ENCODE results near the gene MAP4K3. TPM values are rescaled to one million over a fixed set of nuclear protein-coding genes. Genes with fewer than 3 reads are reported as not detected.

Gene MAP4K3
- total and polyA plus RNA-seq, 10 of the 15 experiments (the other 5 are each of a cell fraction or from before 2014, with no cell fraction given) = 0.04 to 0.95 (median 0.21) TPM; not detected in 1

GRCh38 chr2:39476524-39476923 lies 39.4 kb upstream of the MAP4K3 start:
- H3K9me3 ChIP-seq (replicated peaks; ENCODE audit: control insufficient read depth, insufficient read depth, low read length) = peaks cover 4% of the 10 kb centered on the region; the same call in 2 of the 3 replicates
- H3K79me2 ChIP-seq (ENCODE audit: control insufficient read depth, insufficient read depth, low read length) = no peaks in the 10 kb centered on the region
- peak overlapping the region; percentile 68 for H3K4me2 ChIP-seq (ENCODE audit: control insufficient read depth, insufficient read depth)
- no peaks in the 10 kb centered on the region for H3K36me3 ChIP-seq (ENCODE audit: control insufficient read depth in 2 of 2, insufficient read depth in 2 of 2, low read length in 1 of 2)
- H3K4me1 ChIP-seq (ENCODE audit: control insufficient read depth, insufficient read depth, low read length) = peaks cover 12% of the 10 kb centered on the region; the same call in 1 of the 2 replicates
- no peak for DNase-seq (ENCODE audit: low read depth, low spot score)
- BruUV-seq (replicated peaks) = no TSS peak
- CTCF ChIA-PET = interaction anchor here (1.3 kb wide), 1 partner anchor 97 kb away, joined by 4 read pairs; no protein-coding TSS in a partner anchor
- no peaks in the 10 kb centered on the region for H4K20me1 ChIP-seq (ENCODE audit: control insufficient read depth, insufficient read depth)
- intact Hi-C loops (cut with micrococcal nuclease; ENCODE audit: unreplicated experiment) = no loop called here
- in situ Hi-C loops (cut with MboI) = no loop called here
- ATAC-seq = peak; percentile 62
- FAIRE-seq = peak; percentile 84
- peak overlapping the region; percentile 1; the same call in 1 of the 2 replicates for H2AFZ ChIP-seq (ENCODE audit: control insufficient read depth, low read depth, low read length)
- peak overlapping the region; percentile 30; the same call in 1 of the 2 replicates for H3K27ac ChIP-seq (ENCODE audit: control insufficient read depth, insufficient read depth)
- TF ChIP-seq HDAC2 (IDR thresholded peaks at IDR 0.05) = no peak
- POLR2A ChIA-PET = no interaction called here
- WGBS (ENCODE audit: insufficient coverage, insufficient replicate concordance, low lambda C conversion rate, missing lambda C conversion rate) = 6% methylated on average over 4 of the region's 4 CpGs
- RAD21 ChIA-PET (ENCODE audit: unreplicated experiment) = no interaction called here
- no peak overlapping the region for H3K4me3 ChIP-seq
- no peak overlapping the region for H3K9ac ChIP-seq (ENCODE audit: control insufficient read depth, insufficient read depth, low read length)
- SMC1A ChIA-PET (ENCODE audit: uncharacterized antibody, unreplicated experiment) = interaction anchor here (0.9 kb wide), 1 partner anchor 16 kb away, joined by 3 read pairs; no protein-coding TSS in a partner anchor
- H3K27me3 ChIP-seq (replicated peaks in 1 of 2; ENCODE audit: control insufficient read depth in 2 of 2, insufficient read depth in 2 of 2, low read length in 1 of 2) = no peaks in the 10 kb centered on the region

GRCh38 chr2:39475006-39475405 lies 37.9 kb upstream of the MAP4K3 start:
- CTCF ChIA-PET = interaction anchor here (1.6 to 1.9 kb wide), 2 partner anchors 95 to 254 kb away, joined by 4 to 5 read pairs; no protein-coding TSS in a partner anchor
- in situ Hi-C loops (cut with MboI) = no loop called here
- TF ChIP-seq ZNF207 (IDR thresholded peaks at IDR 0.05; ENCODE audit: borderline replicate concordance) = no peak
- no peak for TF ChIP-seq RAD21 (IDR thresholded peaks at IDR 0.05; ENCODE audit: insufficient read depth, low read depth, low read length)
- TF ChIP-seq MLLT1 (IDR thresholded peaks at IDR 0.05) = no peak
- TF ChIP-seq FOS (IDR thresholded peaks at IDR 0.05; ENCODE audit: borderline replicate concordance, extremely low read depth, insufficient read length) = no peak
- TF ChIP-seq BCL3 (IDR thresholded peaks at IDR 0.05; ENCODE audit: borderline replicate concordance, insufficient read depth, low read depth, low read length, poor library complexity, severe bottlenecking) = no peak
- TF ChIP-seq EP300 (IDR thresholded peaks at IDR 0.05; ENCODE audit: borderline replicate concordance in 1 of 2, control insufficient read depth in 1 of 2, low read depth in 2 of 2, low read length in 2 of 2) = no peak
- TF ChIP-seq, protein P1, sequence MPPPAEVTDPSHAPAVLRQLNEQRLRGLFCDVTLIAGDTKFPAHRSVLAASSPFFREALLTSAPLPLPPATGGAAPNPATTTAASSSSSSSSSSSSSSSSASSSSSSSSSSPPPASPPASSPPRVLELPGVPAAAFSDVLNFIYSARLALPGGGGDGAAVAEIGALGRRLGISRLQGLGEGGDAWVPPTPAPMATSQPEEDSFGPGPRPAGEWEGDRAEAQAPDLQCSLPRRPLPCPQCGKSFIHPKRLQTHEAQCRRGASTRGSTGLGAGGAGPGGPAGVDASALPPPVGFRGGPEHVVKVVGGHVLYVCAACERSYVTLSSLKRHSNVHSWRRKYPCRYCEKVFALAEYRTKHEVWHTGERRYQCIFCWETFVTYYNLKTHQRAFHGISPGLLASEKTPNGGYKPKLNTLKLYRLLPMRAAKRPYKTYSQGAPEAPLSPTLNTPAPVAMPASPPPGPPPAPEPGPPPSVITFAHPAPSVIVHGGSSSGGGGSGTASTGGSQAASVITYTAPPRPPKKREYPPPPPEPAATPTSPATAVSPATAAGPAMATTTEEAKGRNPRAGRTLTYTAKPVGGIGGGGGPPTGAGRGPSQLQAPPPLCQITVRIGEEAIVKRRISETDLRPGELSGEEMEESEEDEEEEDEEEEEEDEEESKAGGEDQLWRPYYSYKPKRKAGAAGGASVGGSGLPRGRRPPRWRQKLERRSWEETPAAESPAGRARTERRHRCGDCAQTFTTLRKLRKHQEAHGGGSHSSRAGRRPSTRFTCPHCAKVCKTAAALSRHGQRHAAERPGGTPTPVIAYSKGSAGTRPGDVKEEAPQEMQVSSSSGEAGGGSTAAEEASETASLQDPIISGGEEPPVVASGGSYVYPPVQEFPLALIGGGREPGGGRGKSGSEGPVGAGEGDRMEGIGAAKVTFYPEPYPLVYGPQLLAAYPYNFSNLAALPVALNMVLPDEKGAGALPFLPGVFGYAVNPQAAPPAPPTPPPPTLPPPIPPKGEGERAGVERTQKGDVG (CRISPR knock-in tag; IDR thresholded peaks at IDR 0.05) = no peak
- TF ChIP-seq RAD51 (IDR thresholded peaks at IDR 0.05) = no peak
- TF ChIP-seq ZNF217 (IDR thresholded peaks at IDR 0.05) = no peak
- no peak for TF ChIP-seq RFX5 (IDR thresholded peaks at IDR 0.05; ENCODE audit: low read depth, low read length)

More at GRCh38 chr2:39475006-39475405, 37.9 kb upstream of the MAP4K3 start:
- FAIRE-seq (no peak), DNase-seq (ENCODE audit: low read depth, low spot score) (no peak), ATAC-seq (no peak)
- WGBS (ENCODE audit: insufficient coverage, insufficient replicate concordance, low lambda C conversion rate, missing lambda C conversion rate) = 100% methylated on average over 4 of the region's 4 CpGs
- H3K9me3 ChIP-seq (replicated peaks; ENCODE audit: control insufficient read depth, insufficient read depth, low read length) = peaks cover 4% of the 10 kb centered on the region; the same call in 2 of the 3 replicates
- no peak overlapping the region for H3K27ac ChIP-seq (ENCODE audit: control insufficient read depth, insufficient read depth)
- no peak overlapping the region for H3K4me2 ChIP-seq (ENCODE audit: control insufficient read depth, insufficient read depth)
- H3K4me3 ChIP-seq = no peak overlapping the region
- H3K27me3 ChIP-seq (replicated peaks in 1 of 2; ENCODE audit: control insufficient read depth in 2 of 2, insufficient read depth in 2 of 2, low read length in 1 of 2) = no peaks in the 10 kb centered on the region
- ChIA-PET SMC1A (ENCODE audit: uncharacterized antibody, unreplicated experiment) (interaction anchor here (0.9 kb wide), 1 partner anchor 12 kb away, joined by 4 read pairs; no protein-coding TSS in a partner anchor), RAD21 (ENCODE audit: unreplicated experiment) (no interaction called here), POLR2A (no interaction called here)
- H3K79me2 ChIP-seq (ENCODE audit: control insufficient read depth, insufficient read depth, low read length) = no peaks in the 10 kb centered on the region
- H3K4me1 ChIP-seq (ENCODE audit: control insufficient read depth, insufficient read depth, low read length) = peaks cover 24% of the 10 kb centered on the region
- H2AFZ ChIP-seq (ENCODE audit: control insufficient read depth, low read depth, low read length) = no peak overlapping the region
- intact Hi-C loops (cut with micrococcal nuclease; ENCODE audit: unreplicated experiment) = no loop called here
- H4K20me1 ChIP-seq (ENCODE audit: control insufficient read depth, insufficient read depth) = no peaks in the 10 kb centered on the region
- H3K36me3 ChIP-seq (ENCODE audit: control insufficient read depth in 2 of 2, insufficient read depth in 2 of 2, low read length in 1 of 2) = no peaks in the 10 kb centered on the region
- BruUV-seq (replicated peaks) = no TSS peak
- H3K9ac ChIP-seq (ENCODE audit: control insufficient read depth, insufficient read depth, low read length) = no peak overlapping the region
